GM19240 (cell line): ENCODE measurements around the gene GAST.

ENCODE experiments used
- DNase-seq: peaks from one replicate; pipeline ENCODE4 v3.0.0; 2011; ENCODE audit warnings: low spot score; ENCODE audit not compliant: insufficient read length

GAST gene

GRCh38 chr17:41707803-41708669 lies 4.1 kb upstream of the GAST start:
- DNase-seq = no peak

GRCh38 chr17:41710472-41711090 lies 1.6 kb upstream of the GAST start:
- no peak for DNase-seq

- no peak for DNase-seq
Observed at GRCh38 chr17:41717408-41718286, 5.5 kb downstream of the GAST start.

- DNase-seq = no peak
Observed at GRCh38 chr17:41718287-41718645, 6.1 kb downstream of the GAST start.

- DNase-seq = no peak
Observed at GRCh38 chr17:41722231-41722630, 10.1 kb downstream of the GAST start.

- no peak for DNase-seq
Observed at GRCh38 chr17:41723801-41724475, 11.8 kb downstream of the GAST start.

GRCh38 chr17:41724476-41725050 lies 12.4 kb downstream of the GAST start:
- DNase-seq = no peak

GRCh38 chr17:41725134-41725533 lies 13.0 kb downstream of the GAST start:
- no peak for DNase-seq

- no peak for DNase-seq
Observed at GRCh38 chr17:41728056-41728455, 15.9 kb downstream of the GAST start.

- no peak for DNase-seq
Observed at GRCh38 chr17:41730479-41730878, 18.3 kb downstream of the GAST start.

- DNase-seq = no peak
Observed at GRCh38 chr17:41731836-41732235, 19.7 kb downstream of the GAST start.

GRCh38 chr17:41733348-41734138 lies 21.4 kb downstream of the GAST start:
- DNase-seq = no peak

GRCh38 chr17:41734139-41734948 lies 22.2 kb downstream of the GAST start, which contains the start of gene HAP1:
Gene HAP1 (minus strand): TSS chr17:41734643. CDS start chr17:41734634, 9 bp downstream.
- DNase-seq = no peak

GRCh38 chr17:41734949-41735313 lies 22.8 kb downstream of the GAST start:
- no peak for DNase-seq

GRCh38 chr17:41735744-41736143 lies 23.6 kb downstream of the GAST start:
- DNase-seq = no peak

GRCh38 chr17:41736983-41737679 lies 25.0 kb downstream of the GAST start:
- DNase-seq = no peak

- DNase-seq = no peak
Observed at GRCh38 chr17:41737680-41738023, 25.5 kb downstream of the GAST start.

GRCh38 chr17:41738077-41738800 lies 26.1 kb downstream of the GAST start:
- peak; percentile 99 for DNase-seq
